ENCODE measurements around the gene ACTR2.
"Not testable (repeated sequence)": the region's sequence is repeated elsewhere in the genome, so short reads cannot be mapped to it uniquely, and the experiment has no call there.

The ACTR2 gene

DNA sequence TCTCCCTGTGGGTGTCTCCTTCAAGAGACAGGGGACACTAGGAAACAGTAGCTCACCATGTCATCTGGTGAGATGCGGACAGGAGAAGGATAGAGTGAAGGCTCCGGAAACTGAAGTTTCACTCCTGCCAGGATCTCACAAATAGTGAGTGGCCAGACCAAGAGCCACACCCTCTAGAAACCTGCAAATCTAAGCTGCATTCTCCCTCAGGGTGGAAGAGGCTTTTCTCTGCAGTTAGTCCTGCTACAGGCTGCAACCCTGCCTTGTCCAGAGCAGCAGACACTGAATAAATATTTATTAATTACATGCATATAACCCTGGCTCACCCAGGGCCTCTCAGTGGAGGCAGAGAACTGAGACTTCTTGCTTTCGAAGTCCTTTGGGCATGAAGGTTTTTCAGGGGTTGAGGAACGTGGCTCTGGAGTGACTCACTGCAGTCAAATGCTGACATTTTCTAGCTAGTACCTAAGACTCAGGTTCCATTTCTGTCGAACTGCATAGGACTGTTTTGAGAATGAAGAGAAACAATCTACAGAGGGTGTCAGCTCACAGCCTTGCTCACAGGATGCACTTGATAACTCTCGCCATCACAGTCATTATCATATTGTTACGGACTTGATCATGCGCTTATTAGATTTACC lies 87.3 kb downstream of the ACTR2 start:
- no peak for DNase-seq

DNA sequence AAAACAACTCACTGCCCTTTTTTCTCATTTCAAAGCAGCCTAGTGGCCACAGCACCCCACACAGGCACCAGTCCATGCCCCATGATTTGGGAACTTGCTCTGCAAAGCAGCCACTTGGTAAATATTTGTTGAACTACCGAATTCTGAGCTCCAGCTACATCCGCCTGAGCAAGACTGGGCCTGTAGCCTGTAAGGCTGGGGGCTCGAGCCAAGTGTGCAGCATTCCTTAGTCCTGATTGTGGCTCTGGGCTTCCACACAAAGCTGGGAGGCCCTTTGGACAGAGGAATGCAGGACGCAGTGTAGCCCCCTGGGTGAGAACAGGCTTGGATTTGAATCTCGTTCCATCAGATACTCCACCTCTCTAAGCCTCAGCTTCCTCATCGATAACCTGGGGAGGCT lies 88.4 kb downstream of the ACTR2 start:
- DNase-seq: no peak

- not testable (repeated sequence) for DNase-seq
These were observed 89.7 kb downstream of the ACTR2 start for GRCh38 chr2:65317351-65317750.

GRCh38 chr2:65317841-65318240 lies 90.2 kb downstream of the ACTR2 start:
- DNase-seq: no peak

- DNase-seq: no peak
These were observed 91.5 kb downstream of the ACTR2 start for GRCh38 chr2:65319072-65319673.

DNA sequence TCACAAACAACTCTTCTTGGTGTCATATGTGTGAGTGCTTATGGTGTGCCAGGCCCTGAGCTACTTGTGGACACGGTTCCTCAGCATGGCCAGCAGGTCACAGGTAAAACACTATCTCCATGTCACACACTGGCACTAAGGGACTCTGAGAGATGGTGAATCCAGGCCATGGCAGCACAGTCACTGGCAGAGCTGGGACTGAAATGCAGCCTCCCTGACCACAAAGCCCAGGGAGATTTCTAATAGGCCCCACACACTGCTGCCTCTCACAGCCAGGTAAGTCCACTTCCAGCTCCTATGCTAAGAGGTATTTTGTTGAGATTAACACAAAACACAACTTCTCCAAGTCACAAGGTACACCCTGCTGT lies 92.0 kb downstream of the ACTR2 start:
- DNase-seq: no peak

- peak; percentile 41 for DNase-seq
These were observed 92.6 kb downstream of the ACTR2 start for GRCh38 chr2:65320042-65320725.
